GM04504 (cell line): ENCODE data around the gene C2.

Experiments
- DNase-seq: peaks from one replicate; pipeline ENCODE4 v3.0.0-alpha.2; 2012; ENCODE audit warnings: low read depth

Gene C2

DNA sequence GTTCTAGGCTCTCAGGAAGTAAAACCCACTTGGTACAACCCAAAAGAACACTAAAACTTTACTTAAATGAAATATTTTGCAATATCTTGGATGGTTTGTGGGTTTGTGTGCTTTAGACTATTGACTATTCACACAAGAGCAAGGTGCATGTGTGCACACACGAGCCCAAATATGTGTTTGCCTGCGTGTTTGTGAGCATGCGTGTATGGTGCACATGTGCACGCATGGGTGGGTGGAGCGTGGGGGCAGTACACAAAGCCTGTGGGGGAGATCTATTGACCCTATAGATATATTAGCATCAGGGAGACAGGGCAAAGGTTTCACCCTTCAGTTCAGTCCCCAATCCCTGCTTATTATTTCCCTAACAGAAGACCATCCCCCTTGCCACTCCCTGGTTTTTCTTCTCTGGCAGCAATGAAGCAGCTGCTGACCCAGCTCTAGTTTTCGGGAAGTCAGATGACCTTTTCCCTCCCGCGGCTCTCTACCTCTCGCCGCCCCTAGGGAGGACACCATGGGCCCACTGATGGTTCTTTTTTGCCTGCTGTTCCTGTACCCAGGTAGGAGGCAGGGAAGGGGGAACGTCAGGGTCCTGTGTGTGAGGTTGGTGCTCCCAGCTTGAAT lies at the start of gene C2:
TSS of gene C2 (plus strand) at position 476 of the 621 bp plus-strand sequence. CDS start at position 512, 36 bp downstream.
- no peak for DNase-seq

DNA sequence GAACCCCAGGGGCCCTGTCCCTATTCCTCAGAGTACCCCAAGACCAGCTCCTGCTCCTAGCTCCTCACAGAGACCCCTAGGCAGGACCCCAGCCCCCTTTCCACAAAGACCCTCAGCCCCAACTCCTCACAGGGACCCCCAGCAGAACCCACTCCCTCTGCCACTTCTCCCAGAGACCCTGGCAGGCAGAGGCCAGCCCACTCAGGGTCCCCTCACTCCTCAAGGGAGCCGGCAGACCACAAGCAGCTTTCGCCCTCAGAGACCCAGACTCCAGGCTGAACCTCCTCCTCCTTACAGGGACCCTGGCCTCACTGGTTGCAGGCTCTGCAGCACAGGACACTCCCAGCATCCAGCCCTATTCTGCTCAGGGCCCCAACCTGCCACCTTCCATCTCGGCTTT lies 49.3 kb upstream of the C2 start:
- no peak for DNase-seq

DNA sequence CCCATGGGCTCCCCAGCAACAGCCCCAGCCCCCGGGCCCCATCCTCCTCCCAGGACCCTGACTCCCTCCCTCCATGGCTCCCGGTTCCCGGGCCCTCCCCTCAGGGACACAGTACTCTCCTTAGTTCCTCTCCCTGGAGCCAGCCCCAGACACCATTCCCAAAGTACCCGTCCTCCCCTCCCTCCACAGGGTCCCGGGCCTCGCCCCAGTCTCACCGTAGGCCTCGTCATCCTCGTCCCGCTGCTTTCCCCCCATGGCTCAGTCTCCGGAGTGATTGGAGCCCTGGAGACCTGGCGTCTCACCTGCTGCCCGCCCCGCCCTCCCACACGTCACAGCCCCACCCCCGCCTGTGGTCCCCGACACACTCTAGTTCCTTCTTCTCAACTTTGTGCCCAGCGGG lies 48.8 kb upstream of the C2 start, which contains the start of gene SLC44A4:
TSS of gene SLC44A4 (minus strand) at position 272 of the 400 bp plus-strand sequence. CDS start at position 255, 17 bp downstream.
- DNase-seq, result no peak

DNA sequence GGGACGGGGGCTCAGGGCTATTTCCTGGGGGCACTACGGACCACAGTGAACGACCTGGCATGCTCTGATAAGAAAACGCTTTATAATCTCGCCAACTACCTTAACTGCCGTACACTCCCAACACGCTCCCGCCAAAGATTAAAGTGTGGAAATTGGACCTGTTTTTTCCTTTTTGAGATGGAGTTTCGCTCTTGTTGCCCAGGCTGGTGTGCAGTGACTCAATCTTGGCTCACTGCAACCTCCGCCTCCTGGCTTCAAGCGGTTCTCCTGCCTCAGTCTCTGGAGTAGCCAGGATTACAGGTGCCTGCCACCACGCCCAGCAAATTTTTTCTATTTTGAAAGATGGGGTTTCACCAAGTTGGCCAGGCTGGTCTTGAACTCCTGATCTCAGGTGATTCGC lies 48.4 kb upstream of the C2 start:
- DNase-seq, result no peak

DNA sequence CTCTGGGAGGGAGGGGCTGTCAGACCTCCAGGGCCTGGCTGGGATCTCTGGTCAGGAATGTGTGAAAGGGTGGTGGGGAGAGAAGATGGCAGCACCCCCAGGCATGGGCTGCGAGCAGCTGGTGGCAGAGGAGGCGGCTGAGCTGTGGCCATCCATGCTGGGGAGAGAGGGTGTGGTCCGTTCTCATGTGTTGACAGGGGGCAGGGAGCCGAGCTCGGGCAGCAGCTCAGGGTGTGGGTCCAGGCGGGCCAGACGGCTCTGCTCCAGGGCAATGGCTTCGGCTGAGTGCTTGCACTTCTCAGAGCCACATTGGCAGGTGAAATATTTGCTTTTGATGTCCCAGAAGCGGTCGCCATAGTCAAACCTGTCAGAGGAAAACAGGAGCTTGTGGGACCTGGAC lies 47.6 kb upstream of the C2 start:
- DNase-seq, result no peak

DNA sequence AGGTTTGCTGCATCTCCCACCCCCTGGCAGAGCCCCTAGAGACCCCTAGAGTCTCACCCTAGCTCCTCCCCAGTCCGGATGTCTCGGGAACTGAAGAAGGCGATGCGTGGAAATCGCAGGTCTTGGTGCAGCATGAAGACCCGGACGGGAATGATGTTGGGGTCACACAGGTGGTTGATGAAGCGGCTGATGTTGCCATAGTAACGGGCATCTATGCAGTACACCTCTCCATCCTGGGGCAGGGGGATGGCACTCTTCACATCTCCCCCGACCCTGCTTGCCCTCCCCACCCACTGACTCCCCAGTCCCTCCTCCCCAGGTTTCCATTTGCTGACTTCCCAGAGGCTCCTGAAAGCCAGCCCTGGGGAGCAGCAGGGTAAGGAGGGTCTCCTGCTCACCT lies 46.9 kb upstream of the C2 start:
- DNase-seq, result no peak

DNA sequence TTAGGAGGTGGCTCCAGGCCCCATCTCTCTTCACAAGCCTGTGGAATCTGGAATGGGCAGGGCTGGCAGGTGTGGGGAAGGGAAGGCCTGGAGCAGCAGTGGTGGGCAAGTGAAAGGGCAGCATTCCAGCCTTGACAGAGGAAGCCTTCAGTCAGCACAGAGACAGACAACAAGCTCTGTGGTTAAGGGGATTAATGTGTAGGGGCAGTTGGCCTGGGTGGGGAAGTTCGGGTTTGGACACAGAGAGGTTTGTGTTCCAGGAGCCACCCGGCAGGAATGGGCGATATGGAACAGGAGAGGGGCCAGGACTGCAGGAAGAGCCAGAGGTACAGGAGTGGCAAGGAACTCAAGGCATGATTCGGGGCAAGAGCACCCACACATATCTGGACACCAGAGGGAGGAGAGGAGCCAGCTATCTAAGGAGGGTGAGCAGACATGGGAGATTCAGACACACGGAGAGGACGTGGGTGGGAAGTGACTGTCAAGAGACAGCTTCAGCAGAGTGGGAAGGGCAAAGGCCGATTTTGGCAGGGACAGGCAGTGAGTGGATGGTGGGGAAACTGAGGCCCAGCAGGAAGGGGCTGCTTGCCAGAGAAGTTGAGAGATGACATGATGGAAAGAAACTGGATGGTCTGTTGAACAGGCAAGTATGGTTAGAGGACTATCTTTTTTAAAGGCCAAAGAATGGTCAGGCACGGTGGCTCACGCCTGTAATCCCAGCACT lies 46.2 kb upstream of the C2 start:
- DNase-seq, result no peak

DNA sequence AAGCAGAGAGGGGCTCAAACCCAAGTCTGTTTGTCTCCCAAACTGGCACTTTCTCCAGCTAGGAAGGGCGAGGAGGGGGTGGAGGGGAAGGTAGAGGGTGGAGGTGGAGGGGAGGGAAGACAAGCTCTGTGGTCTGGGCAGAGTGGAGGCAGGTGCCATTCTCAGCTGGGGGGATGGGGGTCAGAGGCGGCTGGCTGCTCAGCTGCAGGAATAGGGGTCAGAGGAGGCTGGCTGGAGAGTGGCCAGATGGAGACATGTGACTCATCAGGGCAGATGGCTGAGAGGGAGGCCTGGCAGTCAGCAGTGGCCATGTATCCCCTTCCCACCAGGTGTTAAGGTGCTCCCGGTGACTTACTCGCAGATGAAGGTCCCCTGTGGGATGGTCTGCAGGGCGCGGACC lies 45.2 kb upstream of the C2 start:
- DNase-seq, result no peak

DNA sequence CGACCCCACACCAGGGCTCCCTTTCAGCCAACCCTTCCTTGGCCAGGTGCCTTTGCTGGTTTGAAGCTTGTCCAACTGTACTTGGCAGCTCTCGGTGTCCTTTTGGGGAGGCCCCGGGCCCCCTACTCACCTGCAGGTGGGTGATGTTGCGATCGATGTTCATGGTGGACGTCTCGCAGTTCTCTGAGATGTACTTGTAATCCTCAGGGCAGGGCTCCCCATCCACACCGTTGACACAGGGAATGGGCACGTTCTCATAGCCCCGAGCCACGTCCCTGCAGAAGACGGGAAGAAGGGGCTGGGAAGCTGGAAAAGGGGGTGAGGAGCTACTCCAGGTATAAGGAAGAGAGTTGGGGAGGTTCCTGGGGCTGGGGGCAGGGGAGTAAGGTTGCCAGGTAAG lies 43.8 kb upstream of the C2 start:
- no peak for DNase-seq

DNA sequence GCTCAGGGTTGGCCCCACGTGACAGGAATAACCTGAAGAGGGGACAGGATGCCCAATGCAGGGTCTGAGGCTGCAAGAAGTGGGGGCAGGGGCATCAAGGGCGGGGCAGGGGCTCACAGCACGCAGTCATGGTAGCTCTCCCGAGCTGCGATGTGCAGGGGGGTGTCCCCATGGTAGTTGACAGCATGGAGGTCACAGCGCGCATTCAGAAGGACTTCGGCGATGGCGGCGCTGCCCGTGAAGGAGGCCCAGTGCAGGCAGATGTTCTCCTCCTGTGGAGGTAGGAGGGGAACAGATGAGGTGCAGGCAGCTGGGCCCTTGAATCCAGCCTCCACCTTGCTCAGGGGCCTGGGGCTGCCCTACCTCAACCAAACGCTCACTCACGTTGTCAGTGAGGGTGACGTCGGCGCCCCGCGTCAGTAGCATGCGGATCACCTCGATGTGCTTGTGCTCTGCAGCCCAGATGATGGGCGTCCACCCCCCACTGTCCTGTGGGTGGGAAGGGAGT lies 42.9 kb upstream of the C2 start:
- no peak for DNase-seq

DNA sequence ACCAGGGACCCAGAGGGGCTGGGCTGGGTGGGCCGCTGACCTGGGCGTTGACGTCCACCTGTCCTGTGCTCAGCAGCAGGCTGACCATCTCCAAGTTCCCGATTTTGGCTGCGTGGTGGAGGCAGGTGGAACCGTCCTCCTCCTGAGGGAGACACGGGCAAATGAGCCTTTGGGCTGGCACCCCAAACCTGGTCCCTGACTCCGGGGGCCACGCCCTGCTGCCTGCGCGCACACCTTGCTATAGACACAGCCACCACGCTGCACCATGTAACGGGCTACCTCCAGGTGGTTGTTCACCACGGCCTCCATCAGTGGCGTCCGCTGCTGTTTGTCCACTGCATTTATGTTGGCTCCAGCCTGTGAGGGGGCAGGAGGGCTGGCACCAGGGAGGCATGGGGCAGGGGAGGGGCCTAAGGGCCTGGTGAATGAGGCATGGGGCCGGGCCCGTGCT lies 41.0 kb upstream of the C2 start:
- DNase-seq, result no peak

DNA sequence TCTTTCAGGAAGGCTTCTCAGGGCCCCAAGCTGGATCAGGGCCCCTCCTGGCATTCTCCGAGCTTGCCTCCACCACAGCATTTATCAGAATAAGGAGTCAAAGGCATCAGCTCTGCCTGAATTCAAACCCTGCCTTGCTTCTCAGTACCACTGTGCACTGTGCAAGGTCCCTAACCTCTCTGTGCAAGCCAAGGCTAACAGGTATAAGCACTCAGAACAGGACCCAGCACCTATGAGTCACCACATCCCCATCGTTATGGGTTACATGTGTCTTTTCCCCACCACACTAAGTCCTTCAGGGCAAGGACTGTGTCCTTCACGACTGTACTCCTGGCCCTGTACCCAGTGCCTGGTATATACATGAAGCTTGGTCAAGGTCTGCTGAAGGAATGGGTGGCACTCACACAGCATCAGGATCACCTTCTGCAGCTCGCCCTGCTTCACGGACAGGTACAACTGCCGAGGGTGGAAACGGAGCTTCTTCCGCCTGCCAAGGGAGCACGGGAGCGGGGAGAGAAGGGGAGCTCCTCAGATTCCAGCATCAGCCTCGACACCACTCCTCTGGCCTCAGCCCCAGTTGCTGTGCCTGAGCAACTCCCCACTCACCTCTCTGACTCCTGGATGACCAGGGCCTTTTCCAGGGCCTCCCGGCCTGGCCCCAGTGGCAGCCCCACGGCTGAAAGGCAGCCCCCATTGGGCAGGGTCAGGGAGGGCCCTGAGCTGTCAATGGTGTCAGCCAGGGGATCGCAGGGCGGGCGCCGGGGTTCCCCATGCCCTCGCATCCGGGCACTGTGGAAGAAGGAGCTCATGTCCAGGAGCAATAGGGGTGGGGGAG lies 40.1 kb upstream of the C2 start:
- DNase-seq, result no peak

DNA sequence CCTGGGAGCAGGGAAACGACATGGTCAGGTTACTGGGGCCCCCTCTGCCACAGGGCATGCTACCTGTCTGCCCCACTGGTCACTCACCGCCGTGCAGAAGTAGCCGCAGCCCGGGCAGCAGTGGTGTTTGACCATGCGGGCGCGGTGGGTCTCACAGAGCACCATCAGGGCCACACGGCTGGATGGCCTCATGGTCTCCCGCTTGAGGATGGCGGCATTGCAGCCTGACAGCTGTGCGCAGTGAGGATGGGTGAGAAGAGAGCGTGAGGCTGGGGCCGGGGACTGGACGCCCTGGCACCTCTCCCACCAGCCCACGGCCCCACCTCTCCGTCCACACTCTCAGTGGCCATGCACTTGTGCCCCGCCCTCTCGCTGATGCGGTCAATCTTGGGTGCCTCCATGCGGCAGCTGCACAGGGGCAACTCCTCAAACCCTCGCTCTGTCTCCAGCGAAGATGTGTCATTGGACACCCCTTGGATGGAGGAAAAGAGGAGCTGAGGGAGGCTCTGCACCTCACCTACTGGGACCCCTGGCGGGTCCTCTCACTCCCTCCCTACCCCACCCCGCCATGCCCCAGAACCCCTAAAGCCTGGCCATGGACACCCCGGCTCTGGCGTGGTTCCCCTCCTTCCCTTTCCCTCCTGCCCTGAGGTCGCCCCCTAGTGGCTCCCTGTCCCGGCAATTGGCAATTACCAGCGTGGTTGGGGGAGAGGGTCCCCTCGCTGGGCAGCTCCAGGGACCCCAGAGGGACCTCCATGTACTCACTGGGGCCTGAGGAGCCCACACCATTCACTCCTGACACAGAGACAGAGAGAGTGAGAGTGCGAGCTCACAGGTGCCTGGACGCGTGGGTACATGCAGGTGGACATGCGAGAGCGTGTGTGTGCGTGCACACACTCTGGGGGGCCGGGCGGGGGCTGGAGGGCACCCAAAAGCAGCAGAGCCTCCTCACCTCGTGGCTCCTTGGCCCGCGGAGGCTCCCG lies 39.0 kb upstream of the C2 start:
- no peak for DNase-seq

DNA sequence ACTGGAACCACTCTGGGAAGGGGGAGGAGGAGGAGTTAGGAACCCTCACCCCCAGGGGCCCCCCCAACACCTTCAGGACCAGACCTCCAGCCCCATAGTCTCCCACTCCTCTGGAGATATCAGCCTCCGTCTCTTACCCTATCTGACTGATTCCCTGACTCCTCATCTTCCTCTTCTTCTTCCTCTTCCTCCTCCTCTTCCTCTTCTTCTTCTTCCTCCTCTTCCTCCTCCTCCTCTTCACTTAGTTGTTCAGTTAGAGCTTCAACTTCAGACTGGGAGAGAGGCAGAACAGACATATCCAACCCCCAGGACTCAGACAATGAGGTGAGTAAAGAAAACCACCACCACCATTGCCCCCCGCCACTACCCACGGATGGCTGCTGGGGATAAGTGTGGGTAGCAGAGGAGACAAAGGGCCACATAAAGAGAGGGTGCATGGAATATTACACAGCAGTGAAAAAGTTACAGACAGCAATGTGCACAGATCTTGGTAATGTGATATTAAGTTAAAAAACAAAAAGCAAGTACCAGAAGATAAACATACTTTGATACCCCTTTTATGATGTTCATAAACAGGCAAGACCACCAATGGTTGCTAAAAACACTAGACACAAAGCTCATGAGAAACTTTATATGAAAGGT lies 38.1 kb upstream of the C2 start:
- no peak for DNase-seq

DNA sequence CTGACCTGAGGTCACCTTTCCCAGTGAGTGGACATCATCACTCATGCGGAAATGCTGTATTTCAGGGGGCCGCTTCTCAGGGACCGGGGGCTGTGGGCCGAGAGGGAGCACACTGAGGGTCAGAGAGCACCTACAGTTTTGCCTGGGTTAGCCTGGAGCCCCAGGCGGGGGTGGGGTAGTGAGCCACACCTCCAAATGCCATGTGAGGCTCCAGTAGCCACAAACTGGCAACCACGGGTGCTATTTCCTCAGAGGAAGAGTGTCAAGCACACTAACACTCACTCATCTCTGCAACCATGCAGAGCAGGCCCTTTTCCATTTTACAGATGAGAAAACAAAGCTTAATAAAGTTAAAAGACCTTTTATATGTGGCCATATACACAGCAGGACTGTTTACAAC lies 34.7 kb upstream of the C2 start:
- no peak for DNase-seq

DNA sequence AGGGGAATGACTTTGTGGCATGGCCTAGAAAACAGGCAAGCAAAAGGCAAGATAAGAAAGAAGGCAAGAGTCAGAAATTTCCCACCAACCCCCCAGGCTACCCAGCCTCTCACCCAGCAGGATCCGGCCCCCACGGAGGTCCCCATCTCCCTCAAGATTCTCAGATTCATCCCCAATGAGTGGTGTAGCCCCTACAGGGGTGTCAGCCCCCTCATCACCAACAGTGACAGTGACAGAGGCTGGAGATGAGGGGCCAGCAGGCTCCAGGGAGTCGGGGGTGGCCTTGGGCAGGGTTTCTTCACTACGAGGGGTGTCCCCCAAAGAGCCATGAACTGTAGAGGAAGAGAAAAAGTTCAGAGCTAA lies 31.0 kb upstream of the C2 start:
- no peak for DNase-seq

DNA sequence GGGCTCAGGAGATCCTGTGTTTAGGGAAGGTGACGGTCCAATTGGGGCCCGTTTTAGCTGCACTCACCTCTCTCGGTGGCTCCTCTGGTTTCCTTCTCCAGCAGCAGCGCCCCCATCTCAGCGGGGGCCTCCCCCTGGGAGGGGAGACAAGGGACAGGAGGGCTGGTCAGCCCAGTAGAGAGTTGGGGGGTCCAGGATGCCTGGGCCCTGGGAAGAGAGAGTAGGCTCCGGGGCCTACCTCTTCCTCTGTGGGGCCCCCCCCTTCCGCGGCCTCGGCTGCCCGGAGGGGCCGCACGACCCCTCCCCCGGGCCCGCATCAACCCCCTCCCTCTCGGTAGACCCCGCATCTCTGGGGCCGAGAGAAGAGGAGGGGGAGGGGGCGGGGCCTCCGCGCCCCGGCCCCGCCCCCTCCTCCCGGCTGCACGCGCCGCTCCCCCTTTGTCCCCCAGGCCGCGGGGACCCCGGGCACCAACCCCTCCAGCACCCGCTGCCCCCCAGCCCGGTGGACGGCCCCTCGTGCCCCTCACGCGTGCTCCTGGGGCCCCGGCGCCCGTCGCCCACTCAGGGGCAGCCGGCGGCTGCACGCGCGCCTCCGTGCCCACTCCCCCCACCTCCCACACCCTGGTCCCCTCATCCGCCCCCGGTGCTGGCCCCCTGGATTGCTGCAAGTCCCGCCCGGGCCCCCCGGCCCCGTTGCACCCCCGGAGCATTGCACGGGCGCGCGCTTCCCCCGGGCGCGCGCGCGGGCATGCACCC lies 30.5 kb upstream of the C2 start:
- no peak for DNase-seq

DNA sequence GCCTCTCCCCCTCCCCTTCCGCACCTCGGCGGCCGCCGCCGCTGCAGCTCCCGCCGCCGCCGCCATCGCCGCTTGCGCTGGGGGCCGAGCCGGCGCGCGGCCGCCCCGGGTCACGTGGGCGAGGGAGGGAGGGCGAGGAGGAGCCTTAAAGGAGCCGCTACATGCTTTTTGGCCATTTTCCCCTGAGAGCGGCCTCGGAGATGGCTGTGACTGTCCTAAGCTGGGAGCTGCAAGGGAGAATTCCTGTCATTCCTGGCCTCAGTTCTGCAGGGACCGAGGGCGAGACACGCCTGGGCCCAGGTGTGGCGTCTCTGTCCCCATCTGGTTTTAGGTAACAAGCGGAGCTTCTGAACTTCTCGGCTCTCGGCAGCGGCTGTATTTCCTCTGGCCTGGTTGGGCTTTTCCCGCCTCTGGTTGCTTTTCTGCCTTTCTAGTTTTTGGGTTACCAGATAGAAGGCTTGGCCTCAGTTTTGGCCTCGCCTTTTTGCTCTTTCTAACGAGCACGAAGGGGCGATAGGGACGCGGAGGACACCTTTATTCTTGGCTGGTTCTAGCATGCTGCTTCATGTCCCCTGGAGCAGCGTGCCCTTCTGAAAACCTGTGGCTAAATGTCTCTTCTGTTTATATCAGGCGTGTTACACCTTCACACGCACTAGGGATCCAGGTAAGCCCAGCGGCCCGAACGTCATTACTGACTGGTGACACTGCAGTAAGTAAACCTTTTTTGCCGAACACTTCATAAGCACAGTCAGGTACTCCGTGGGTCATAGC lies 29.7 kb upstream of the C2 start, which contains the start of gene EHMT2:
TSS of gene EHMT2 (minus strand) at position 87 of the 771 bp plus-strand sequence. CDS start at position 66, 21 bp downstream.
- peak; percentile 61 for DNase-seq

DNA sequence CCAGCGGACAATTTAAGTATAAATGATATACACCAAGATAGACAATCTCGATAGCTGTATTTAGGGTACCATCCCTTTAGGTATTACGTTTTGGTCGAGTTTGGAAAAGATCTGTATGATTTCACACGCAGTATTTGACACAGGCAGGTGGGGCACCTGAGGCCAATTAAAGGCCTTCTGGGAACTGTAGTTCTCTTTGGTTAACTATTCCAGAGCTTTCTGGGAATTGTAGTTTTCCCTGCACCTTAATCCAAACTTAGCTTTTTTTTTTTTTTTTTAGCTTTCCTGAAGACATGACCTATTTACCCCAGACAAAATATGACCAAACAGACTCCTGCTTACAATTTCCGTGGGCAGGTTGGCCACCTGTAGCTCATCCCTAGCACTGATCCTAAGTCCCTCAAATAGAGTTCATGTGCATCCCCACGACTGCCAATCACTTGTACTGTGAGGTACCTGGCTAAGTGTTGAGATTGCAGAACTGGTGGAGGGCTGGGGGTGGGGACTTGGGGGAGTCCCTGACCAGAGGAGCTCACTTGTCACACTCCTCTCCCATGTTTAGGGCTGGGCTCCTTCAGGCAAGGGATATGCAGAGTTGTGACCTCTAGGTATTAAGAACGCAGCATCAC lies 29.0 kb upstream of the C2 start:
- no peak for DNase-seq
